SK-N-SH (cell line): Measurements from ENCODE around the gene TBC1D19. TPM values are rescaled to one million over a fixed set of nuclear protein-coding genes. Genes with fewer than 3 reads are reported as not detected.

Experiments used
- CTCF ChIA-PET: fragments of 300-600, 350-600 bp; formaldehyde crosslinking; extraction: SDS; loops from one replicate; lab custom pipeline; 2021; lab: Yijun Ruan, JAX
- POLR2A ChIA-PET: fragments of 350-600 bp; sonication (Branson Sonifier 250); formaldehyde crosslinking; extraction: SDS; loops from one replicate; lab custom pipeline; 2020; ENCODE audit warnings: antibody characterized with exemption, inconsistent platforms; lab: Yijun Ruan, JAX
- DNase-seq: peaks from one replicate; pipeline ENCODE4 v3.0.0; 2012
- H2AFZ ChIP-seq: fragments of 200-600 bp; sonication (generic); 2 replicates; pipeline ENCODE4 v1.8.1; 2016; ENCODE audit warnings: antibody characterized with exemption, mild to moderate bottlenecking, low read depth
- H3F3A ChIP-seq: fragments of 200-600 bp; sonication (generic); replicated peaks from 2 replicates; pipeline ENCODE3; 2016; ENCODE audit warnings: antibody characterized with exemption, mild to moderate bottlenecking; ENCODE audit not compliant: insufficient read depth
- H3K27ac ChIP-seq, 2 experiments: fragments of 200-500 bp in 1 of 2; fragments of 200-600 bp in 1 of 2; sonication (Bioruptor generic) in 1 of 2; sonication (generic), shearing (Covaris generic) in 1 of 2; 2 replicates each; pipeline versions ENCODE4 v1.5.1 to v1.6.1; 2014 to 2016; ENCODE audit warnings: low read depth in 2 of 2, inconsistent platforms in 1 of 2, low read length in 1 of 2, mild to moderate bottlenecking in 1 of 2, mixed read lengths in 1 of 2
- H3K27me3 ChIP-seq: fragments of 200-600 bp; sonication (generic), shearing (Covaris generic); 2 replicates; pipeline ENCODE4 v1.6.1; 2016; ENCODE audit warnings: mixed run types; ENCODE audit not compliant: insufficient read depth
- H3K36me3 ChIP-seq, 2 experiments: fragments of 200-500 bp in 1 of 2; fragments of 200-600 bp in 1 of 2; sonication (Bioruptor generic) in 1 of 2; sonication (generic) in 1 of 2; replicated peaks in 1 of 2; 2 replicates each; pipeline versions ENCODE3 to v1.5.1; 2014 to 2016; ENCODE audit warnings: low read length in 1 of 2, mild to moderate bottlenecking in 1 of 2; ENCODE audit not compliant: insufficient read depth in 2 of 2, control insufficient read depth in 1 of 2
- H3K4me1 ChIP-seq, 2 experiments: fragments of 200-500 bp in 1 of 2; fragments of 200-600 bp in 1 of 2; sonication (Bioruptor generic) in 1 of 2; sonication (generic), shearing (Covaris generic) in 1 of 2; 2 replicates each; pipeline versions ENCODE4 v1.5.1 to v1.6.1; 2014 to 2016; ENCODE audit warnings: low read depth in 1 of 2, low read length in 1 of 2, mixed run types in 1 of 2; ENCODE audit not compliant: insufficient read depth in 2 of 2, control insufficient read depth in 1 of 2
- H3K4me2 ChIP-seq: fragments of 200-600 bp; sonication (generic), shearing (Covaris generic); 2 replicates; pipeline ENCODE4 v1.6.1; 2017; ENCODE audit warnings: mixed run types
- H3K4me3 ChIP-seq, 2 experiments: fragments of 200-500 bp in 1 of 2; fragments of 200-600 bp in 1 of 2; sonication (Bioruptor generic) in 1 of 2; sonication (generic), shearing (Covaris generic) in 1 of 2; 2 replicates each; pipeline versions ENCODE4 v1.5.1 to v1.8.1; 2014 to 2016; ENCODE audit warnings: low read depth in 2 of 2, inconsistent platforms in 1 of 2, low read length in 1 of 2, mild to moderate bottlenecking in 1 of 2, mixed read lengths in 1 of 2, moderate library complexity in 1 of 2
- H3K79me2 ChIP-seq: fragments of 200-600 bp; sonication (generic); 2 replicates; pipeline ENCODE4 v1.8.1; 2017; ENCODE audit warnings: mild to moderate bottlenecking; ENCODE audit not compliant: insufficient read depth
- H3K9ac ChIP-seq: fragments of 200-600 bp; sonication (generic); 2 replicates; pipeline ENCODE4 v1.6.1; 2017; ENCODE audit warnings: mixed run types
- H3K9me2 ChIP-seq: fragments of 200-600 bp; sonication (generic); 2 replicates; pipeline ENCODE4 v1.6.1; 2017; ENCODE audit warnings: mixed run types
- H3K9me3 ChIP-seq: fragments of 200-600 bp; sonication (generic); 2 replicates; pipeline ENCODE4 v1.6.1; 2017; ENCODE audit warnings: mixed run types, mild to moderate bottlenecking, moderate library complexity
- H4K20me1 ChIP-seq: fragments of 200-600 bp; sonication (generic); 2 replicates; pipeline ENCODE4 v1.6.1; 2017; ENCODE audit warnings: mild to moderate bottlenecking, mixed run types; ENCODE audit not compliant: insufficient read depth
- EP300 ChIP-seq, 2 experiments: IDR thresholded peaks; 2 replicates each; pipeline versions ENCODE4 v1.4.0 to v1.6.1; 2012; ENCODE audit warnings: borderline replicate concordance in 1 of 2, low read depth in 1 of 2, low read length in 1 of 2
- FOSL2 ChIP-seq: IDR thresholded peaks from 2 replicates; pipeline ENCODE4 v1.4.0; 2012; ENCODE audit warnings: low read depth, mild to moderate bottlenecking, moderate library complexity, borderline replicate concordance
- FOXJ3 ChIP-seq: sonication (generic); formaldehyde crosslinking; IDR thresholded peaks from 2 replicates; pipeline ENCODE4 v1.5.1; 2020; ENCODE audit warnings: mild to moderate bottlenecking, missing genetic modification reagents
- GATA2 ChIP-seq: sonication (generic); formaldehyde crosslinking; IDR thresholded peaks from 2 replicates; pipeline ENCODE4 v1.5.0; 2020; ENCODE audit warnings: mild to moderate bottlenecking, missing genetic modification reagents
- JUND ChIP-seq: IDR thresholded peaks from 2 replicates; pipeline ENCODE4 v1.4.0; 2012
- MXI1 ChIP-seq: IDR thresholded peaks from 2 replicates; pipeline ENCODE4 v1.6.1; 2012; ENCODE audit warnings: mild to moderate bottlenecking, low read depth, low read length, improper control_type of control experiment
- NRF1 ChIP-seq: IDR thresholded peaks from 2 replicates; pipeline ENCODE4 v1.6.1; 2012; ENCODE audit warnings: low read depth, mild to moderate bottlenecking, low read length
- POLR2AphosphoS5 ChIP-seq: IDR thresholded peaks from 2 replicates; pipeline ENCODE4 v1.6.1; 2012; ENCODE audit warnings: low read depth, low read length
- RAD21 ChIP-seq: IDR thresholded peaks from 2 replicates; pipeline ENCODE4 v1.6.1; 2012; ENCODE audit warnings: mild to moderate bottlenecking, low read length
- RFX5 ChIP-seq: IDR thresholded peaks from 2 replicates; pipeline ENCODE4 v1.6.1; 2012; ENCODE audit warnings: mild to moderate bottlenecking, improper control_type of control experiment, low read length
- TAF1 ChIP-seq: IDR thresholded peaks from 2 replicates; pipeline ENCODE4 v1.6.1; 2012; ENCODE audit warnings: low read depth, mild to moderate bottlenecking, low read length, moderate library complexity, borderline replicate concordance
- WGBS: methylation state at CpG from one replicate; pipeline ENCODE4 v1.1.6; 2017; ENCODE audit warnings: low lambda C conversion rate; 5-methylcytosine and 5-hydroxymethylcytosine counted together
- polyA plus RNA-seq, 3 experiments: library from polyadenylated mRNA; depleted of rRNA; stranded (reverse); fragments of >200 nt; gene quantifications; 2 replicates each; pipeline ENCODE4 v1.2.3, GENCODE V29; 2012
- TF ChIP-seq, protein P1 (sequence below): IDR thresholded peaks from 2 replicates; pipeline ENCODE4; 2012
- TF ChIP-seq, protein P2 (sequence below): IDR thresholded peaks from 2 replicates; pipeline ENCODE4 v1.4.0; 2012; ENCODE audit warnings: low read depth
- TF ChIP-seq, protein P3 (sequence below): IDR thresholded peaks from 2 replicates; pipeline ENCODE4 v1.4.0; 2012; ENCODE audit warnings: low read depth, borderline replicate concordance
- TF ChIP-seq, protein P4 (sequence below): fragments of 150-350 bp; IDR thresholded peaks from 2 replicates; pipeline ENCODE4 v1.6.1; 2016; ENCODE audit warnings: mild to moderate bottlenecking, low read depth, low read length
- TF ChIP-seq, protein P5 (sequence below): IDR thresholded peaks from 2 replicates; pipeline ENCODE4 v1.4.0; 2012; ENCODE audit warnings: low read depth, borderline replicate concordance
- TF ChIP-seq, protein P6 (sequence below): fragments of 150-350 bp; IDR thresholded peaks from 2 replicates; pipeline ENCODE4 v1.6.1; 2017; ENCODE audit warnings: antibody characterized with exemption, low read length, low read depth, borderline replicate concordance
- TF ChIP-seq, protein P7 (sequence below): IDR thresholded peaks from 2 replicates; pipeline ENCODE4 v1.6.1; 2012; ENCODE audit warnings: mild to moderate bottlenecking, low read depth, low read length, moderate library complexity

TBC1D19 gene
- polyA plus RNA-seq, 1 of the 3 experiments (the other 2 are of a cell fraction), result 4.2 TPM

DNA sequence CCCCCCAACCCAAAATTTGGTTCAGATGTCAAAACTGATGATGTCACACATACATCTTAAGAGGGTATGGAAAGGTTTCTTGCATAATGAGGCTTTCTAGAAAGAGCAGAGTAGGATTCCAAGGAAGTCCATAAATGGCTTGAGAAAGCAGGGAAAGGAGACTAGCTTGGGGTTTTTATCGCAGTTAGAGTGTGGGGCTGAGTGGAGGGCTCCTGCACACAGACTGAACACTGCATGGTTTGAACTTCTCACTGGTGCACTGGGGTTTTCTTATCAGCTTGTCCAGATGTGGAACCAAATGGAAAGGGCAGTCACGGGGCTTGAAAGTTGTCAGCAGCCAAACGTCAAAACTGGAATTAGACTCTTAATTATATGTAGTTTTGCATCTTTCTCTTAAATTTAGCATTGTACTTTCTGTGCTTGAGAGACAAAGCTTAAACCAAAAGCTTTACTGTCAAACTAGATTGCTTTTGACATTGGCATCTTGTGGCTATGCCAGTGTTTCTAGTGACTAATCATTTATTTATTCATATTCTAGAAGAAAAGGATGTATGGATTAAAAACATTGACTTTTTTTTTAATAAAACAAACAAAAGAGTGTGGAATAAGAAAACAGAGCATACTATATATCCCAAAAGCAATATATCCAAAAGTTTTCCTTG lies 198.4 kb downstream of the TBC1D19 start (continued):
- TF ChIP-seq, protein P1, sequence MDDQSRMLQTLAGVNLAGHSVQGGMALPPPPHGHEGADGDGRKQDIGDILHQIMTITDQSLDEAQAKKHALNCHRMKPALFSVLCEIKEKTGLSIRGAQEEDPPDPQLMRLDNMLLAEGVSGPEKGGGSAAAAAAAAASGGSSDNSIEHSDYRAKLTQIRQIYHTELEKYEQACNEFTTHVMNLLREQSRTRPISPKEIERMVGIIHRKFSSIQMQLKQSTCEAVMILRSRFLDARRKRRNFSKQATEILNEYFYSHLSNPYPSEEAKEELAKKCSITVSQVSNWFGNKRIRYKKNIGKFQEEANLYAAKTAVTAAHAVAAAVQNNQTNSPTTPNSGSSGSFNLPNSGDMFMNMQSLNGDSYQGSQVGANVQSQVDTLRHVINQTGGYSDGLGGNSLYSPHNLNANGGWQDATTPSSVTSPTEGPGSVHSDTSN, result peak; percentile 94
- TF ChIP-seq, protein P2, sequence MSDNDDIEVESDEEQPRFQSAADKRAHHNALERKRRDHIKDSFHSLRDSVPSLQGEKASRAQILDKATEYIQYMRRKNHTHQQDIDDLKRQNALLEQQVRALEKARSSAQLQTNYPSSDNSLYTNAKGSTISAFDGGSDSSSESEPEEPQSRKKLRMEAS, result no peak
- TF ChIP-seq GATA2 (no peak), FOSL2 (peak; percentile 37; the same call in 1 of the 2 replicates), NRF1 (no peak), FOXJ3 (no peak), MXI1 (peak; percentile 14; the same call in 1 of the 2 replicates)
- TF ChIP-seq, protein P3, sequence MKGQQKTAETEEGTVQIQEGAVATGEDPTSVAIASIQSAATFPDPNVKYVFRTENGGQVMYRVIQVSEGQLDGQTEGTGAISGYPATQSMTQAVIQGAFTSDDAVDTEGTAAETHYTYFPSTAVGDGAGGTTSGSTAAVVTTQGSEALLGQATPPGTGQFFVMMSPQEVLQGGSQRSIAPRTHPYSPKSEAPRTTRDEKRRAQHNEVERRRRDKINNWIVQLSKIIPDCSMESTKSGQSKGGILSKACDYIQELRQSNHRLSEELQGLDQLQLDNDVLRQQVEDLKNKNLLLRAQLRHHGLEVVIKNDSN, result no peak
- TF ChIP-seq, protein P4, sequence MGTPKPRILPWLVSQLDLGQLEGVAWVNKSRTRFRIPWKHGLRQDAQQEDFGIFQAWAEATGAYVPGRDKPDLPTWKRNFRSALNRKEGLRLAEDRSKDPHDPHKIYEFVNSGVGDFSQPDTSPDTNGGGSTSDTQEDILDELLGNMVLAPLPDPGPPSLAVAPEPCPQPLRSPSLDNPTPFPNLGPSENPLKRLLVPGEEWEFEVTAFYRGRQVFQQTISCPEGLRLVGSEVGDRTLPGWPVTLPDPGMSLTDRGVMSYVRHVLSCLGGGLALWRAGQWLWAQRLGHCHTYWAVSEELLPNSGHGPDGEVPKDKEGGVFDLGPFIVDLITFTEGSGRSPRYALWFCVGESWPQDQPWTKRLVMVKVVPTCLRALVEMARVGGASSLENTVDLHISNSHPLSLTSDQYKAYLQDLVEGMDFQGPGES, result no peak
- TF ChIP-seq, protein P5, sequence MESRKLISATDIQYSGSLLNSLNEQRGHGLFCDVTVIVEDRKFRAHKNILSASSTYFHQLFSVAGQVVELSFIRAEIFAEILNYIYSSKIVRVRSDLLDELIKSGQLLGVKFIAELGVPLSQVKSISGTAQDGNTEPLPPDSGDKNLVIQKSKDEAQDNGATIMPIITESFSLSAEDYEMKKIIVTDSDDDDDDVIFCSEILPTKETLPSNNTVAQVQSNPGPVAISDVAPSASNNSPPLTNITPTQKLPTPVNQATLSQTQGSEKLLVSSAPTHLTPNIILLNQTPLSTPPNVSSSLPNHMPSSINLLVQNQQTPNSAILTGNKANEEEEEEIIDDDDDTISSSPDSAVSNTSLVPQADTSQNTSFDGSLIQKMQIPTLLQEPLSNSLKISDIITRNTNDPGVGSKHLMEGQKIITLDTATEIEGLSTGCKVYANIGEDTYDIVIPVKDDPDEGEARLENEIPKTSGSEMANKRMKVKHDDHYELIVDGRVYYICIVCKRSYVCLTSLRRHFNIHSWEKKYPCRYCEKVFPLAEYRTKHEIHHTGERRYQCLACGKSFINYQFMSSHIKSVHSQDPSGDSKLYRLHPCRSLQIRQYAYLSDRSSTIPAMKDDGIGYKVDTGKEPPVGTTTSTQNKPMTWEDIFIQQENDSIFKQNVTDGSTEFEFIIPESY, result 0 out of 2 replicates have a peak, but pooled peaks have one; percentile 25
- TF ChIP-seq, protein P6, sequence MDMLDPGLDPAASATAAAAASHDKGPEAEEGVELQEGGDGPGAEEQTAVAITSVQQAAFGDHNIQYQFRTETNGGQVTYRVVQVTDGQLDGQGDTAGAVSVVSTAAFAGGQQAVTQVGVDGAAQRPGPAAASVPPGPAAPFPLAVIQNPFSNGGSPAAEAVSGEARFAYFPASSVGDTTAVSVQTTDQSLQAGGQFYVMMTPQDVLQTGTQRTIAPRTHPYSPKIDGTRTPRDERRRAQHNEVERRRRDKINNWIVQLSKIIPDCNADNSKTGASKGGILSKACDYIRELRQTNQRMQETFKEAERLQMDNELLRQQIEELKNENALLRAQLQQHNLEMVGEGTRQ, result no peak

DNA sequence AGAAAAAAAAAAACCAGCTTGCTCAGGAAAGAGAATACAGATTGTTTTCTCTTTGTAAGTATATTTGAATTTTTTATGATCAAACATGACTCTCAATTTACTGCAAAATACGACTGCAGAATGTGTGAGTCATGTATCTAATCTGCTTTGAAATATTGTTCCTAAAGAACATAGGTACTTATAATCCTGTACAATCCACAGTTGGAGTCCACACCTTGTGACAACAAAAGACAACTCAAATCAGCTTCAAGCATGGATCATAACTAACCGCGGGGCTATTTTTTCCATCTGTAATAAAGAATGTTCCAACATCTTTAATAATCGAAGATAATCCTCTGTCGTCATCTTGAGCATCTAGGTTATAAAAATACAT lies 198.9 kb downstream of the TBC1D19 start:
- peak overlapping the region; percentile 50 to 70; a peak in 3 of 4 replicates for H3K27ac ChIP-seq
- ChIA-PET POLR2A (no interaction called here), CTCF (no interaction called here)
- WGBS, result 54% methylated on average over 5 of the region's 5 CpGs
- peaks cover 34% of the 10 kb centered on the region for H3F3A ChIP-seq
- H4K20me1 ChIP-seq, result no peaks in the 10 kb centered on the region; the same call in 1 of the 2 replicates
- no peaks in the 10 kb centered on the region for H3K36me3 ChIP-seq
- peaks cover 7 to 46% of the 10 kb centered on the region in 2 experiments for H3K4me1 ChIP-seq
- DNase-seq, result no peak
- H3K27me3 ChIP-seq, result no peaks in the 10 kb centered on the region
- H3K4me3 ChIP-seq, result peak overlapping the region in 1 of 2 experiments; percentile 15; a peak in 1 of 4 replicates
- H3K4me2 ChIP-seq, result peak overlapping the region; percentile 75; the same call in 1 of the 2 replicates
- no peak overlapping the region for H2AFZ ChIP-seq
- no peaks in the 10 kb centered on the region for H3K9me3 ChIP-seq
- H3K79me2 ChIP-seq, result no peaks in the 10 kb centered on the region
- H3K9ac ChIP-seq, result no peak overlapping the region
- H3K9me2 ChIP-seq, result no peaks in the 10 kb centered on the region
- TF ChIP-seq TAF1 (no peak), RFX5 (no peak), JUND (no peak), FOSL2 (no peak), RAD21 (no peak), POLR2AphosphoS5 (no peak), EP300 (IDR thresholded peaks at IDR 0.05; ENCODE audit: borderline replicate concordance in 1 of 2, low read depth in 1 of 2, low read length in 1 of 2) (no peak)
- TF ChIP-seq, protein P5, result no peak
- TF ChIP-seq, protein P7, sequence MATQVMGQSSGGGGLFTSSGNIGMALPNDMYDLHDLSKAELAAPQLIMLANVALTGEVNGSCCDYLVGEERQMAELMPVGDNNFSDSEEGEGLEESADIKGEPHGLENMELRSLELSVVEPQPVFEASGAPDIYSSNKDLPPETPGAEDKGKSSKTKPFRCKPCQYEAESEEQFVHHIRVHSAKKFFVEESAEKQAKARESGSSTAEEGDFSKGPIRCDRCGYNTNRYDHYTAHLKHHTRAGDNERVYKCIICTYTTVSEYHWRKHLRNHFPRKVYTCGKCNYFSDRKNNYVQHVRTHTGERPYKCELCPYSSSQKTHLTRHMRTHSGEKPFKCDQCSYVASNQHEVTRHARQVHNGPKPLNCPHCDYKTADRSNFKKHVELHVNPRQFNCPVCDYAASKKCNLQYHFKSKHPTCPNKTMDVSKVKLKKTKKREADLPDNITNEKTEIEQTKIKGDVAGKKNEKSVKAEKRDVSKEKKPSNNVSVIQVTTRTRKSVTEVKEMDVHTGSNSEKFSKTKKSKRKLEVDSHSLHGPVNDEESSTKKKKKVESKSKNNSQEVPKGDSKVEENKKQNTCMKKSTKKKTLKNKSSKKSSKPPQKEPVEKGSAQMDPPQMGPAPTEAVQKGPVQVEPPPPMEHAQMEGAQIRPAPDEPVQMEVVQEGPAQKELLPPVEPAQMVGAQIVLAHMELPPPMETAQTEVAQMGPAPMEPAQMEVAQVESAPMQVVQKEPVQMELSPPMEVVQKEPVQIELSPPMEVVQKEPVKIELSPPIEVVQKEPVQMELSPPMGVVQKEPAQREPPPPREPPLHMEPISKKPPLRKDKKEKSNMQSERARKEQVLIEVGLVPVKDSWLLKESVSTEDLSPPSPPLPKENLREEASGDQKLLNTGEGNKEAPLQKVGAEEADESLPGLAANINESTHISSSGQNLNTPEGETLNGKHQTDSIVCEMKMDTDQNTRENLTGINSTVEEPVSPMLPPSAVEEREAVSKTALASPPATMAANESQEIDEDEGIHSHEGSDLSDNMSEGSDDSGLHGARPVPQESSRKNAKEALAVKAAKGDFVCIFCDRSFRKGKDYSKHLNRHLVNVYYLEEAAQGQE, result no peak
